HCT116 (cell line): ENCODE measurements around the gene S100A2.

Experiments used
- CTCF ChIP-seq, 3 experiments: fragments of 200-600 bp in 1 of 3; sonication (generic) in 1 of 3; IDR thresholded peaks in 2 of 3; conservative IDR thresholded peaks in 1 of 3; 2 replicates each; pipeline ENCODE4 v1.5.1; 2012 to 2017; ENCODE audit warnings: low read depth in 2 of 3, low read length in 2 of 3, antibody characterized with exemption in 1 of 3, borderline replicate concordance in 1 of 3, control low read depth in 1 of 3, mild to moderate bottlenecking in 1 of 3, mixed read lengths in 1 of 3, mixed run types in 1 of 3, moderate library complexity in 1 of 3; ENCODE audit not compliant: insufficient read depth in 1 of 3
- MAX ChIP-seq: IDR thresholded peaks from 2 replicates; pipeline ENCODE4 v1.6.1; 2012
- POLR2A ChIP-seq: IDR thresholded peaks from 2 replicates; pipeline ENCODE4 v1.7.0; 2011; ENCODE audit warnings: borderline replicate concordance; ENCODE audit not compliant: insufficient read depth, insufficient read length; ENCODE audit errors: extremely low read depth
- SP1 ChIP-seq: IDR thresholded peaks from 2 replicates; pipeline ENCODE4 v1.6.1; 2012; ENCODE audit warnings: low read depth

GRCh38 chr1:153572569-153573015 lies 6.9 kb upstream of the S100A2 start:
- TF ChIP-seq CTCF (IDR thresholded peaks at IDR 0.05 in 2 of 3, conservative IDR thresholded peaks at IDR 0.05 in 1 of 3; ENCODE audit: borderline replicate concordance in 1 of 3, insufficient read depth in 1 of 3, low read depth in 2 of 3, low read length in 2 of 3) (peak in 2 of 3 experiments; percentile 91 to 97; a peak in 4 of 6 replicates), SP1 (no peak), MAX (no peak), POLR2A (no peak)
